ENCODE data around the gene GRIK3.

Gene GRIK3

DNA sequence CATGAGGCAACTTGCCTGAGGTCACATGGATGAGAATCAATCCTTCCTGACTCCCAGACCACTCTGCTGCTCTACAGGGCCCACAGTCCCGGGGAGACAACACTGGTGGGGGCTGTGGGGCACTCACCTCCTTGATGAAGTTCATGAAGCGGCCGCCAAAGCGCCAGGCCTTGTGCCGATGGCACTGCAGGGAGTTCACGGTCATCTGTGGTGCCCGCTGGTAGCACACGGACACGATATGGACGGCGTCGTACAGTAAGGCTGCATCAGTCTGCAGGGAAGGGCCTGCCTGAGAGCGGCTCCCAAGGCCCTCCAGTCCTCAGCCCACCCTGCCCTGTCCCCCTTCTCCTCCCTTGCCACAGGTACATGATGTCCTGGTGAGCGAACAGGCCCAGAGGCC is 175.3 kb downstream of the GRIK3 start:
- no peak for DNase-seq (ENCODE audit: low read depth in 1 of 2, low spot score in 1 of 2)

DNA sequence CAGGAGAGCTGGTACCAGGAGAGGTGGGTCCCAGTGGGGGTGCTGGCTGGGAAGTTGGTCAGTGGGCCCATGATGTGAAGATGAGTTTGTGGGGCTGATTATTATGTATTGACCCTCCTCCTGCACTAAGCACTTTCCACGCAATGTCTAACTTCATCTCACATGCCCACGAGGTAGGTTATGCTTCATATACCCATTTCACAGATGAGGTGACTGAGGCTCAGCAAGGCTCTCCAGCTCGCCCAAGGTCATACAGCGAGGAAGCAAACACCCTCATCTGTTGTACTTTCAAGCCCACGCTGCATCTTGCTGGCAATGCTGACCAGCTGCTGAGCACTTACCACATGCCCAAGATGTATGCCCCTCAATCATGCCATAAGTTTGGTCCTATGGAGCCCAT is 175.8 kb downstream of the GRIK3 start:
- no peak for DNase-seq (ENCODE audit: low read depth in 1 of 2, low spot score in 1 of 2)

DNA sequence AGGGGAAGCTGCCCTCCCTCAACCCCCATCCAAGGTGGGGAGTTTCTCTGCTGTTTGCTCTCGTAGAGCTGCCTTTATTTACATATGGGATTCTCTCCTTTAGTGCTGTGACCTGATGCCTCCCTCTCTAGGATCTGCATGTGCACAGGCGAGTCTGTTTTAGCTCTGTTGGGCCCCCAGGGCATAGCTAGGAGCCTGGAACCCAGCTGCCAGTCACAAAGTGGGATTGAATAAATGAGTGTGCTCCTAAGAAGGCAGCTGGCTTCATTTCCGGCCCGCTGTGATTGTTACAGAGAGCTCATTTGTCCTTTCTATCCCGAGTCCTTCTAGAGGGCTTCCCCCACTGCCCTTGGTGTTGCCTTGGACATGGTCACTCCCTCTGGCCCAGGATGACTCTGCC is 176.6 kb downstream of the GRIK3 start:
- DNase-seq (ENCODE audit: low read depth in 1 of 2, low spot score in 1 of 2) = no peak

DNA sequence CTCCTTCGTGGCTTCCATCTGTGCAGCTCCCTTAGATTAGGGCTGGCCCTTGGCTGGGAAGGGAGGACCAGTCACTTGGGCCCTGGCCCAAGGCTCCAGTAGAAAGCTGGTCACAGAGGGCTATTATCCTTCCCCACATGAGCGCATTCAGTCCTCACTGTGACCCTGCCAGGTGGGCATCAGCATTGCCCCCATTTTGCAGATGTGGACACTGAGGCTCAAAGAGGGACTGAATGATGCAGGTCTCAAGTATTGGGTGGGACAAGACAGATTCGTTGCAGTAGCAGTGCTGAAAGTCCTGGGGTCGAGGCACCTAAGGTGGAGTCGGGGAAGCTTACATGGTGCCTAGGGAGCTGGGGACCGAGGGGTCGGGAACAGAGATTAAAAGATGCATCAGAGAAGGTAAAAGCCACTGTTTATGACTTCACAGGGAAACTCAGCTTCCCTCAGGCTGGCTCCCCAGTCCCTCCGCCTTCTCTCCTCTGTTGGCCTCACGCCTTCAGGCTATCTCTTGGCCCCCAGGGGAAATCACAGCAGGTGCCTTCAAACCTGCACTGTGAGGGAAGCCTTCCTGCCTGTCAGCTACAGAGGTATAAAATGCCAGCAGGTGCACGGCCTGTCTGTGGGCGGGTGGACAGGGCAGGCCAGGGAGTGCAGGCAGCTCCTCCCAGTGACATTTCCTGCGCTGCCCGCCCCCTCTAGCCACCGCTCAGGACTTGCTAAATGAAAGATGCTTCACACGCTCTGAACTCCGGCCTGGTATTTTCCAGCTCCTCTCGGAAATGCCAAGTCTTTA is 178.4 kb downstream of the GRIK3 start:
- DNase-seq (ENCODE audit: low read depth in 1 of 2, low spot score in 1 of 2) = no peak

DNA sequence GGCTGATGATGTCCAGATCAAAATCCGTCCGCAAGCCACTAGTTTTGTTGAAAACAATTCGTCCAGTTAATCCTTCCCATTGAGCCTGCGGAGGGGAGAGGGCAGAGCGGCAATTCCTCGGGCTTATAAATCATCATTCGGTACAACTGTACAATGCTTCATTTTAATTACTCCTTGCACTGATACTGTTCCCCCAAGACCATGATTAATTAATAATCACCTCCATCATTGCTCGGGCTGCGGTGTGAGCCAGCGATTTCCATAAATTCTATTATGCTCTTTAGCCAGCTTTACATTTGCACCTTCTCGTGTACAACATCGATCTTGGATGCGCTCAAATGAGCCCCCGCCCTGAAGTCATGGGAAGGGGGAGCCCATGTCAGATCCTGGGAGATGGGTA is 180.7 kb downstream of the GRIK3 start:
- DNase-seq (ENCODE audit: low read depth in 1 of 2, low spot score in 1 of 2) = no peak

DNA sequence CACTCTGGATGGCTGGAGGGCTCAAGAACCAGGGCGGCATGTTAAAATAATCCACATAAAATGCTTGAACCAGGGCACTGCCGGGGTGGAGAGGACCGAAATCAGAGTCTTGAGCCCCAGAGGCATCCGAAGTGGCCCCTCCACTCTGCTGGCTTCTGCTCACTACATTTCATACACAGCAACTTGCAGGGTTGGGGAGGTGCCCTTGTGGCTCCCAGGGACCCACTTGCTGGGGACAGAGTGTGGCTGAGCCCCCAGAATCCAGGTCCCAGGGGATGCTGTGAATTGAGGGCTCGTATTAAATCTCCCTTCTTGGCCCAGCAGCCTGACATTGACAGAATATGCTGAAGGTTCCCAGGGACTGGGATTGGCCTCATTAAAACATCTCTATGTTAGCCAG is 181.7 kb downstream of the GRIK3 start:
- DNase-seq (ENCODE audit: low read depth in 1 of 2, low spot score in 1 of 2) = no peak

DNA sequence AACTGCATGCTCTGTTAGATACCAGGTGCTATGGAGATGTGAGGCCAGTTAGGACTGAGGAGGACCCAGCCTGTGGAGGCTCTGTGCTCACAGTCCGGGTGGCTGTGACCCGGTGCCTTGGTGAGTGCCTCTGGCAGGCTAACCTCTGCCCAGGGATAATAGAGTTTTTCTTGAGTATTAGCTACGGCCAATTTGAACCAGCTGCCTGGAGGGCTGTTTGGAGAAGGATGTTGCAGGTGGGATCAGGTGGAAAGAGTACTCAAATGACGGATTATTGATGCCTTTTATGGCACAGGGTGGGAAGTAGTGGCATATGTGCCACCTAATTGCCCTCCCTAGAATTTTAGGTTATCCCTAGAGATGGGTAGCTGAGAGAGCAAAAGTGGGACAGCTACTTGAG is 182.7 kb downstream of the GRIK3 start:
- DNase-seq (ENCODE audit: low read depth in 1 of 2, low spot score in 1 of 2) = no peak

DNA sequence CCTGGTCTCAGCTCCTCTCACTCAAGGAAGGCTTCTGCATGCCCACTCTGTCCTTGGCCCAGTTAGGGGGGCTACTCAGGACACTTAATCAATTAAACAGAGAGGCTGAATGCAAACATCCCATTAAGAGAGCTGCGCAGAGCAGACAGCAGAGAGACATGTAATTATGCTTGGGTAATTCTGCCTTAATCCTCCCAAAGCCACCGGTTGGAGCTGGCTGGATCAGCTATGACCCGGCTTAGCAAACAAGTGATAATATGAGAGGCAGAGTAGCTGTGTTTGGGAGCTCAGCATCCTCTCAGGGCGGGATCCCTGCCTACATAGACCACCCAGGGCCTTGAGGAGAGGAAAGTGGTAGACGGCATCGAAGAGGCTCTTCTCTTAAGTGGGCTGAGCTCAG is 183.2 kb downstream of the GRIK3 start:
- no peak for DNase-seq (ENCODE audit: low read depth in 1 of 2, low spot score in 1 of 2)

DNA sequence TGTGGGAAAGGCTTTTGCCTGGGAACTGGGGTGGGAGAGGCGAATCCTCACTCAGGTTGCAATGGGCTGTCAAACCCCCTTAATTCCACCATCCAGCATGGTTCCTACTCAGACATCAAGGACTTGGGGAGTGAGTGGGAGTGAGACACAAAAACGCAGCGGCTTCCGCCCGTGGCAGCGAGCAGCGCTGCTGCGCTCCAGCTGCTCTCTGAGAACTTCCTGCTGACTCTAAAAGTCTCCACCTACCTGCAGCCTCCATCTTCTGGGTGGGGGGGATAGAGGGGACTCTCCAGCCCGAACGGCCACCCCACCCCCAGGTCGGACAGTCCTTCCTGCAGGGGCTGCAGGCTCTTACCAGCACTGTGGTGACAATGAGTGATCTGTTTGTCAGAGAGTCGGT is 184.4 kb downstream of the GRIK3 start:
- no peak for DNase-seq (ENCODE audit: low read depth in 1 of 2, low spot score in 1 of 2)

DNA sequence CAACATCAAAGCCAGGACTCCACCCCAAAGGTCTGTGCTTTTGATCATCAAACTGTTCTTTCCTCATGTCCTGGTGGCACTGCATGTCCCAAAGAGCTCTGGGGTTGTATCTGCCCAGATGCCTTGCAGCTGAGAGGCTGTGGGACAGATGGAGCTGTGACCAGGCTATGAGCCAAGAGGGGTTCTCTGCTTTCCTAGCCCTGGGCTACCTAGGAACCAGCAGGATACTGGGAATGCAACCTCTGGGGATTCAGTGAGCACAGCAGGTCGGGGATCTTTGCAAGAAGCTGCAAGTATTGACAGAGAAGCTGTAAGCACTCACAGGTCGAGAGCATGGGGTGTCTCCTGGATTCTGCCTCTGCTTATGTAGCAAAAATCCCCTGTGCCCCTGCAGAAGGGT is 186.6 kb downstream of the GRIK3 start:
- DNase-seq (ENCODE audit: low read depth in 1 of 2, low spot score in 1 of 2) = no peak

DNA sequence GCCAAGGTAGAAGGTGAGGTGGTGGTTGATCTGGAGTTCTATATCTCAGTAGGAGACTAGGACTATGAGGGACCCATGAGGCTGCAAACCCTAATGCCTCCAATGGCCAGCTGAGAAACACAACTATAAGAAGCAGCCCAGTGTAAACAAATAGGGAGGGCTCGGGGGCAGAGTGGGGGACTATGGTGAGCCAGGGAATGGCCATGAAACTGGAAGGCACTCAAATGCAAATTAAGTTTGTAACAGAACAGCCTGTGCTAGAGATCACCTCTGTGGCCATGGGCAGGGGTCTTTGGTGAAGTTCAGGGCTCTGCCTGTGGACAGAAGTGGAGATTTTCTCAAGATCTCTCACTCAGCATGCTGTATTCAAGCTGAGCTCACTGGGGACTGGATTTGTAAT is 187.1 kb downstream of the GRIK3 start:
- DNase-seq (ENCODE audit: low read depth in 1 of 2, low spot score in 1 of 2) = no peak

DNA sequence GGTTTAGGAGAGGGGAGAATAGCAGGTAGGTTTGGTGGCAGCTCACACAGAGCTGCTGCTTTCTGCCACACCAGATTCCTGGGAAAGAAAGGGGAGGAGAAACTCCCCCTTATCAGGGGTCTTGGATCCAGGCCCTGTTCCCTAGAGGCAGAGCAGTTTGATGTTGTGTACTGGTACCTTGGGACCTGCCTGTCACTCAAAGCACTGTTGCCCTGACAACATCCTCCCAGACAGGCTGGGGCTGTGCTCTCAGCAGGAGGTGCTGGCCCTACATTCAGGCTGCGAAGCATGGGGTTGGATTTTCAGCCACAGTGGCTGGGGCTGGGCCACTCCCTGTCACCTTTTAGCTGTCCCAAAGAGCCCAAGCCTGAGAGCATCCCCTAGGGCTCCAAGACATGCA is 188.0 kb downstream of the GRIK3 start:
- no peak for DNase-seq (ENCODE audit: low read depth in 1 of 2, low spot score in 1 of 2)

DNA sequence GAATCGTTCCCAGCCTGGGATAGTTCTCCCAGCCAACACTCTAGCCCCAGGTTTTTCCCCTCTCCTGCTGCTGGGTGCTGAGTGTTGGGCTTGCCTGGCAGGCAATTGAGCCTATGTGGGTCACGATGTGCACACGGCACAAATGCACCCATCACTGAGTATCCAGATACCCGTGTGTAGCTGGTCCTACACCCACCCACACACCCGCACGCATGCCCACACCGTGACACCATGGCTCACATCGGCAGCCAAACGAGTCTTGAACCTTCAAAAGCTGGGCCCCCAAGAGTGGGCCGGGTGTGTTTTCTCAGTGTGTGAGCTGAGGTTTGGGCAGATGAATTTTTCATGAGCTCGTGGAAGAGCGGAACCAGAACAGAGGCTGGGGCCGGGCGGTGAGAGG is 188.5 kb downstream of the GRIK3 start:
- DNase-seq (ENCODE audit: low read depth in 1 of 2, low spot score in 1 of 2) = no peak

DNA sequence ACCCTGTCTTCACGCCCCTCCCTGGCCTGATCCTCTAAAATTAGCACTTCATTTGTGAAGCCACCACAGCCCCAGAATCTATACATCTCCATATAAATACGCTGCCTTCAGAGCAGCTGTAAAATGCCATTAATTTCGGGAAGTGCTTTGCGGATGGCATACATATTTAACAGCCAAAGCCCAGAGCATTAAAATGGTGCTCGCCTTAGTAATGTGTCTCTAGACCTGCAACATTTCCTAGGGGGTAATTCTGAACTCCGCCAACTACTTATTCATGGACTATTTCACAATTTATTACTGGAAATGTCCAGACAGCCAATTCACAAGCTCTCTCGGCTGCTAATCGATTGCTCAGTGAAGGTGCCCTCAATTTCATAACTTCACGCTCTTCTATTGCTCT is 189.4 kb downstream of the GRIK3 start:
- no peak for DNase-seq (ENCODE audit: low read depth in 1 of 2, low spot score in 1 of 2)

DNA sequence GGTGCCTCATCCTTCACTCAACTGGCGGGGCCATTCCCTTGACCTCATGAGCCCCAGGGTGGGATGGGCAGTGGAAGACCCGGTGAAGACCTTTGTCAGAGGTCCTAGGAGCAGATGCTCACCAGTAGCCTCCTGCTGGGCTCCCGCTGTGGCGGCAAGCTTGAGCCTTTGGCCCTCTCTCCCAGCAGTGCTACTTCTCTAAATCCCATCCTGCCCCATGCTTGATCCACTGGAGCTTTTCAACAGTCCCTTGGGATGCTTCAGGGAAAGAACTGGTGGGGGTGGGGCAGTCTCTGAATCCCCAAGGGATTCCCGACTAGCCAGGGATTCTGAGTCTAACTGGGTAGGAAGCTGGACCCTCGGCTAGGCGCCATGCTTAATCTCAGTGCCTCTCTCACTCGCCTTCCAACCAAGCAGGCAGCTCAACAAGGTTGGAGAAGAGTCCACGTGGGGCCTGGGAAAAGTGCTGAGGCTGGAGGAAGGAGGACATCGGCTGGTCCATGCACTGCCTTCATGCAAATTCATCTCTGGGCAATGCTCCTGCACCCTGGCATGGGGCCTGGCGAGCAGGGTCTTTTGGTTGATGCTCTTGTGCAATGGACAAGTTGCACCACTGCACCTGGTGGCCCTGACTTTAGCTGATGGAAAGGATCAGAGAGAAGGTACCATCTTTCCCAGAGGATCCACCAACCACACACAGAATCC is 190.3 kb downstream of the GRIK3 start:
- no peak for DNase-seq (ENCODE audit: low read depth in 1 of 2, low spot score in 1 of 2)

DNA sequence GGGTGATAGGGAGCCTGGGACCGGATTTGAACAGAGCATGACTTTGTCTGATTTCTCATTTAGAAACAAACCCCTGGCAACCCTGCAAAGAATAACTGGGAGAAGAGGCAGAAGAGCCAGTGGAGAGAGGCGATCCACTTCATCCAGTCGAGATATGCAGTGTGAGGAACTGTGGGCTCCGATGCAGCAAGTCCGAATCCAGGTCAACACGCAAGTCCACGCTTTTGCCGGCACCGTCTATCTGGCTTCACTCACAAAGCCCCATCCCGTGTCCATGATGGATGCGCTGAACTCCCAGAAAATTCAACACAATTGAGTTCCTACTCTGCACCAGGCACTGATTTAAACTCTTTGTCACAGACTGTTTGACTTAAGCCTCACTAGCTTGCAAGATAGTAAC is 191.3 kb downstream of the GRIK3 start:
- no peak for DNase-seq (ENCODE audit: low read depth in 1 of 2, low spot score in 1 of 2)

DNA sequence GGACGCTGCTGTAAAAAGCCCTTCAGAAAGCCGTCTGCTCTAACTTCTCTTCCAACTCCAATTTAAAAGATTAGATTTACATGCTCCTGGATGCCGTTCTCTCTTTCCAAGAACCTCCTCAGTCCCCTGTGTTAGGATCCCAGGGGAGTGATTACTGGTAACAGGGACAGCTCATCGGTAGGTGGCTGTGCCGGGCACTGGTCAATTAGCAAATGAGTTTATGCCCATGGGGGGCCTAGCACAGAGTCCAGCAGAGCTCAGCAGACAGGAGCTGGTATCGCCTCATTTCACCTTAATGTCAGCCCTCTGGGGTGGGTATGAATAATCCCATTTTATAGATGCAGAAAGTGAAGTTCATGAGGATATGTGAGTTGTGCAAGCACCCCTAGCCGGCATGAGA is 191.9 kb downstream of the GRIK3 start:
- DNase-seq (ENCODE audit: low read depth in 1 of 2, low spot score in 1 of 2) = no peak

DNA sequence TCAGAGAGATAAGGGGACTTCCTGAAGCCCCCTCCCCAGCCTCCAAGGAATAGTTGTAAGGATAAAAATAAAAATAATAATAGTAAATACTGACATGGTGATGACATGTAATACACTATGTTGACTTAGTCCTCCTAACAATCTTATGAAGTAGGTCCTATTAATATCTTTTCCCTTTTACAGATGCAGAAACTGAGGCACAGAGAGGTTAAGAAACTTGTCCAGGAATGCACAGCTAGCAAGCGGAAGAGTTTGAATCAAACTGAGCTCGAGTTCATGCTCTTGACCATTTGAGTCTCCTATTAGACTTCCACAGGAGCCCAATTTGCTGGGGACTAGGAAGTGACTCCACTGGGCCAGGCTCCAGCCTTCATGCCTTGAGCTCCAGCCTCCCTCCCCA is 194.8 kb downstream of the GRIK3 start:
- no peak for DNase-seq (ENCODE audit: low read depth in 1 of 2, low spot score in 1 of 2)

DNA sequence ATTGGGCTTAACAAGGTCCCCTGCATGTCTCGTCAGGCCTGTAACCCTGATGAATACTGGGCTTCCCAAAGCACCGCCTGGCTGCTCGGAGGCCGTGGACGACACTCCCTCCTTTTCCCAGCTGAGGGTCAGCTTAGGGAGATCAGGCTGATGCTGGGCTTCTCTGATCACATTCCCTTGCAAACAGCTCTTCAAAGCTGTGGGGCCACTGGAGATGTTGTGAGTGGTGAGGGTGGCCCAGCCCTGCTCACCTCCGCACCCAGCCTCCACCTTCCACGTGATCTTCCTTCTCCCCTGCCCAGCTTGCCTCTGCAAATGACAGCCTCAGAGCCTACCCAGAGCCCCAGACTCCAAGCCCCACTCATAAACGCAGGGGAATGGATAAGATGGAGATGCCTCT is 195.4 kb downstream of the GRIK3 start:
- DNase-seq (ENCODE audit: low read depth in 1 of 2, low spot score in 1 of 2) = no peak

DNA sequence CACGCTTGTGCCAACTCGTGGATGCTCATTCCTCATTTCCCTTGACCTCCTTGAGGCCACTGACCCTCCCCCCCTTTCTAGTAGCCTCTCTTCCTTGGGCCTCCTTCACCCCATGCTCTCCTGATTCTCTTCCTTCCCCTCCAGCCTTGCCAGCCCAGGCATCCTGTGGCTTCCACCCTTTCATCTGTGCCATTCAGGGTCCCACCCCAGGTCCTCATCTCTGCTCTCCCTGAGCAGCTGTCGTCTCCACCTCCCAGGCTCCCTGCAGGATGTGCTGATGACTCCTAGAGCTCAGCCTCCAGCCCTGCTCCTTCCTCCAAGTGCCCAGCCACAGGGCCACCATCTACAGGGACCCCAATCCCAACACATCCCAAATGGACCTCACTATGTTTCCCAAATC is 197.4 kb downstream of the GRIK3 start:
- no peak for DNase-seq (ENCODE audit: low read depth in 1 of 2, low spot score in 1 of 2)

DNA sequence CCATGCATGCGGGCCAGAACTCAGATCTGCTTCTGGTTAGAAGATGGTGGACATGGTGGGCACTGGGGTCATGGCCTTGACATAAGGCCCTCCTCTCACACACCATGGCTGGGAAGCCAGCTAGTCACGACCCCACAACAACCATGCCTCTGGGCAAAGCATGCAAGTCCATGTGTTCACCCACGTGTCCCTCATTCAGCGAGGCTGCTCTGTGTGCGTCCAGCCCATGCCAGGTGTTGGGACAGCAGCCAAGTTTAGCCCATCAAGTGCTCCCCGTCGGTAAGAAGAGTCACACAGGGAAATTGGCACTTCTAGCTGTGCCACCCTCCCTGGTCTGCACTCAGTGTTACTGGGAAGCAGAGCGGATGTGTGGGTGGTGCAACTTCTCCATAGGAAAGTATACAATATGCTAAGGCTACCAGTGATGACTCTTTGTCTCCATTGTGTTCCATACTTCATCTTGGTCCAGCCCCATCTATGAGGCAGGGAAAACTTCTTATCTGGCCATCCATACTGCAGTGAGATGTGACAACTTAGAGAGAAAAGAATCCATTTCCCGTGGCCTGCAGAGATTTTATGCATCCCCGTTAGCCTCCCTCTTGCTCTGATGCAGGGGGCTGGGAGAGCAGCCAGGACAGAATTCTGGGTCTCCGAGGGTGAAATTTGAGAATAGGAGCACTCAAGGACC is 198.0 kb downstream of the GRIK3 start:
- no peak for DNase-seq (ENCODE audit: low read depth in 1 of 2, low spot score in 1 of 2)

DNA sequence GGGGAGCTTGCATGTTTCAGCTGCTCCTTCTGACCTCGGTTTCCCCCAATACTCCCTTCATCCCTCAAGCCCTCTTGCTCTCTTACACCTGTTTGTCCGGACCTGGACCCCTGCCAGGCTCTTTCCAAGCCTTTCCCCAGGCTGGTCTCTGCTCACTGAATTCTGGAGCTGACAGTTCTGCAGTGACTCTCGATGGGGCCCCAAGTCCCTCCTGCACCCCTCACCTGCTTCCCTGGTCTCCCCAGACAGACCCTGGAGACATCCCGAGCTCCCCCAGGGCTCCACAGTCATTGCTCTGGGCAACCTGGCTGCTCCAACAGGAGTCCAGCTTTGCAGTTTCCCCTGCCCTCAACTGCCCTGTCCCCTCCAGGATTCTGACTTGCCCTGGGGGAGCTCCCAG is 198.6 kb downstream of the GRIK3 start:
- DNase-seq (ENCODE audit: low read depth in 1 of 2, low spot score in 1 of 2) = no peak
